ENCODE results near the gene MYL7.
"Not testable (repeated sequence)": the region's sequence is repeated elsewhere in the genome, so short reads cannot be mapped to it uniquely, and the experiment has no call there.

Gene MYL7, protein sequence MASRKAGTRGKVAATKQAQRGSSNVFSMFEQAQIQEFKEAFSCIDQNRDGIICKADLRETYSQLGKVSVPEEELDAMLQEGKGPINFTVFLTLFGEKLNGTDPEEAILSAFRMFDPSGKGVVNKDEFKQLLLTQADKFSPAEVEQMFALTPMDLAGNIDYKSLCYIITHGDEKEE

GRCh38 chr7:44141221-44141850, at the start of gene MYL7:
Gene MYL7 (minus strand): TSS chr7:44141332. CDS start chr7:44141305, 27 bp downstream.
- DNase-seq, result no peak

DNA sequence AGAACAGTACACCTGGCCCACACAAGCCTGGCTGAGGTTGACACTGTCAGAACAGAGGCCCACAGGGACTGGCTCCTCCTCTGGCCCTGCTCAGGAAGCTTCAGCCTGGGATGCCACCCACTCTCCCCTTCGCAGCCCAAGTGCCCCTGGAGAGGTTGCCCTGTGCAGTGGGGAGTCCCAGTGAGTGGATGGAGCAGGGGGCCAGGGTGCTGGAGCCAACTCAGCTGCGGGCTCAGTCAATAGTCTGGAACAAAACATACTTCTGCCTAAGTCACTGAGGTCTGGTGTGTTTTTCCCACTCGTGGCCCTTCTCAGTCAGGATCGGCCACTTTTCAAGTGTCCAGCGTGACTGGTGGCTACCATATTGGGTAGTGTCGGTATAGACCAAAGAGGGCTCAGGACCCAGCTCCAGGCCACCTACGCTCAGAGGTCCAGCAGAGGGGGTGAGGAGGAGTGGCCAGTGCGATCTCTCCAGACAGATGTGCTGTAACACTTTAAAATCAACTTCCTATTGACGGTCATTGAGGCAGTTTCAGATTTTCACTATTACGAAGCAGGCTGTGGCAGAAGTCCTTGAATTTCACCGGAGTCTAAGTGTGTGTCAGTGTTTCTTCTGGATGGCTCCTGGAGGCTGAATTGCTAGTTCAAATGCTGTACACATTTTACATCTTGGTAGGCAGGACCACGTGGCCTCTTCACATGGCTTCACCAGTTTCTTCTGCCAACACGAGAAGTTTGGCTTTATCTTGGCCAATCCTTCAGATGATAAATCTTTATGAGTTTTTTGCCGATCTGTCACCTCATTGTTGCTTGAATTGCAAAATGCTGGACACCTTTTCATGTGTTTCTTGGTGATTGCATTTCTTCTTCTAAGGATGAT, 49.1 kb upstream of the MYL7 start:
- DNase-seq, result no peak

GRCh38 chr7:44189286-44189992, 48.3 kb upstream of the MYL7 start, which contains the start of gene GCK:
Gene GCK (minus strand): TSS chr7:44189439. CDS start chr7:44188953, 486 bp downstream.
- DNase-seq, result no peak

DNA sequence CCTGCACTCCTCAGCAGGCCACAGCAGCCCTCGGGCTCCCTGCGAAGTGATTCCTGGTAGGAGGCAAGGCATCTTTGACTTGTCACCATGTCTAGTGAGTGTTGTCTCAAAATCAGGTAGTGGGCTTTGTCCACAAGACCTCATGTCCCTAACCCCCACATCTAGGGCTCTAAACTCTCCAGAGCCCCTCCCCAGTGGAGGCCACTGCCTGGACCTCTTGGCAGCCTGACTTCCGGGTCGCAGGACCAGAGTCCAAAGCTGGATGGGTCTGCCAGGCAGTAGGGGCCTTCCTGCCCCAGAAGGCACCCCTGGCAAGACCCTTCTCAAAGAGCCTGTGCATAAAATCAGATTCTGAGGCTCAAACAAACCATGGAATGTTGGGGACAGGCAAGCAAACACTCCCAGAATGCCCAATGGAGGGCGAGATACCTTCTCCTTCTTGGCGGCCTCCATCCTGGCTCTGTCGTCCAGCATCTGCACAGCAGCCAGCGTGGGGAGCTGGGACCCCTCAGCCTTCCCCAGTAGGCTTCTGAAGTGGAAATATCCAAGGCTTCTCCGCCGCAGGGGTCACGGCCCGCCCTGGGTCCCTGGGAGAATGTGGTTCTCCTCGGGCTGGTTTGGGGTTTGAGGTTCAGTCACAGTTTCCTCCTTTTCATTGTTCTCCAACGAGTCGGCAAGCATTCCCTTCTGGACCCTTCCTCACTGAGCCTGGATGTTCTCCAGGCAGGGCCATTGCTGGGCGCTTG, 47.5 kb upstream of the MYL7 start:
- DNase-seq, result no peak

DNA sequence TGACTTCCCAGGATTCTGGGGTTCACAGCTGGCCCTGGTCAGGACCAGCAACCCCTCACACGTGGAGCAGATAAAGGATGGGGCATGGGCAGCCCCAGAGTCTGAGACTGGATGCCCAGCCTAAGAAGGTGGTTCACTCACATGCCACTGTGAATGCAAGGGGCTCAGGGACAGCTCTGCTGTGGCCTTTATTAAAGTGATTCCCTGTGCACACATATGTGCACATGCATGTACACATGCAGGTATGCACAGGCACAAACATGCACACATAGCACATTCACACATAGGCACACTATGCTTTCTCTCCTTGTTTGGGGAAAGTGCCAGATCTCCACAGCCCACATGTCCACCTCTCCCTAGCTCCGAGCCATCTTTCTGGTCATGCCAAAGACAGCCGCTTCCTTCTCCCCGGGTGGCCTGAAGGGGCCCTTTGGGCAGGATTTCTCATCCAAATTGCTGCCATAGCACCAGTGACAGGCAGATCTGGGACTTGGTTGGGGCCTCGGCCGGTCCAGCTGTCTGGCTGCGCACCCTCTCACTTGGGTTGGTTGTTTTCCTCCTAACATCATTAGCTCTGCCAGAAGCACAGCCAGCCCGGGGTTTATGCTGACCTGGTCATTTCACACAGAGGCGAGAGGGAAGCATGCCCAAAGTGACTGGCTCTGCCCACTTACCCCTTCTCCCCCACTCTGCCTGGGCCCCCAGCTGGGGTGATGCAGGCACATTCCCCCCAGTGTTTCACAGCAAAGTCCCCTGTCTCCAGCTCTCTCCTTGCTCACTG, 46.7 kb upstream of the MYL7 start:
- DNase-seq, result no peak

DNA sequence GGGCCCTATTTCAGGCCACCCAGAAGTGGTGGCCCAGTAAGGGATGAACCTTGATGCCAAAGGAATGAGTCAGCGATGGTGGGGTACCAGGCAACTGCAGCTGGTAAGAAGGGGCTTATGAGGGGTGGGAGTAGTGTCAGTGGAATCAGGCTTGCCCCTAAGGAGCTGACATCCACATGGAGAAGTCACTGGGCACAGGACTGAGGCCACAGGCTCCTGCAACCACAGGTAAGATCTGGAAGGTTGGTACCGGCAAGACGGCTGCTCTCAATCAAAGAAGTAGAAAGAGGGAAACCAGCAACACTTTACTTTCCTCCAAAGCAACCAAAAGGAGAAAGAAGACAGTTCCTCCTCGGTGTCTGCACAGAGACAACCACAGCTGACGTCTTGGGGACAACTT, 45.6 kb upstream of the MYL7 start:
- no peak for DNase-seq

DNA sequence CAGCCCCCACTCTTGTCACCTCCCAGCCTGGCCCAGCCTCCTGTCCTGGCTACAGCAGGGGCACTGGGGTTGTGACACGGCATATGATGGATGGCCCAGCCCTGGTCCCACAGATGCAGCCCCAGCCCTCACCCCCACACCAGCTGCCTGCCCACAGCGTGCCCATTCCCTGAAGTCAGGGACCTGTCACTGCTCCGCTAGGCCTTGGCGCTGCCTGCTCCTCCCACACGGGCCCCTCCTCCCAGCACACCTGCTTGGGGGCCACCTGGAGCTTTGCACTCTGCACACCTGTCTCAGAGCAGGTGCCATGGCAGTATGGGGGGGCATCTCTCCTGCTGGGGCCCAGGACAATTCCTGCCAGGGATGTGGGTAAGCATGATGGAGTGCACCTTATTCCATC, 44.6 kb upstream of the MYL7 start:
- no peak for DNase-seq

DNA sequence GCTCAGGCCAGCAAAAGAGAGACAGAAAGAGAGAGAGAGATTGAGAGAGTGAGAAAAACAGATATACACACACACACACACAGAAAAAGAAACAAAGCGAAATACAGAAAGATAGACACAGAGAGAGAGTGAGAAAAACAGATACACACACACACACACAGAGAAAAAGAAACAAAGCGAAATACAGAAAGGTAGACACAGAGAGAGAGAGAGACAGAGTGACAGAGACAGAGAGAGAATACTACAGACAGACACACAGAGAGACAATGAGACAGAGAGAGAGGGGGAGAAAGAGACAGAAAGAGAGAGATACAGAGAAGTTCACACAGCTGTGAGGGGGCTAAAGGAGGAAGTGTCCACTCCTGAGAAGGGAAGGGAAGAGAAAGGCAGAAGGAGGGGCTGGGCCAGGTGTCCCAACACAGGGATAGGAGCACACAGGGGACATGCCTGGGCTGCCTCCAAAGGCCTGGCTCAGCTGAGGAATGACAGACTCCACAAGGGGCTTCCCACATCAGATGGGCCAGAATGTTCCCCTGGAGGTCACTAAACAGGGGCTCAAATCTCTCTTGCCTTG, 43.8 kb upstream of the MYL7 start:
- DNase-seq, result no peak

DNA sequence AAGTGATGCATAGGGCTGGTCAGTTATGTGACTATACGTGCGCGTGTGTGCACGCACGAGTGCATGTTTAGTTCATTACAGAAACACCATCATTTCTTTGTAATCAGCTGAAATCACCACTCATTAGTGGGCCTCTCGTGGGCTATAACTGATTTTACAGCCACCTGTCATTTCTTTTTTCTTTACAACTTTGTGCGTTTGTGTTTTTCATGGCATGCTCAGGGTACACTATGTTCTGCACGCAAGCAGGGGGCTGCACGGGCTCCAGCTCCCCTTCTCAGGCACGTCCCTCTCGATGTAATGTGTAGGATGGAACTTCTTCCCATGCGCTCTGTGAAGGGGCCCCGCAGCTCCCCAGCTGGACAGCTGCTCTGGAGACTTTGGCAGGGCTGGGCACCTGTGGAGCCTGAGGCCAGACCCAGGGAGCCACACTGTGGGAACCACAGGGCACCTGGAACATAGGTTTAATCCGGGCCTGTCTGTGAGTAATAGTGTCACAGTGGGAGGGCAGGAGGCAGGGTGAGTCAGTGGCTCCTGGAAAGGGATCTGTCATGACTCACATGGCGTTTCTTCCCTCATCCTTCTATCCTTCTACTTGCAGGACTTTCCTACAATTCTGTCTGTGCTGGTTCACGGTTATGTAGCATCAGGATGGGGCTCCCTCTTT, 43.2 kb upstream of the MYL7 start:
- DNase-seq, result no peak

GRCh38 chr7:44183386-44183785, 42.3 kb upstream of the MYL7 start:
- DNase-seq, result no peak

- DNase-seq, result no peak
Measured at GRCh38 chr7:44182827-44183226, 41.7 kb upstream of the MYL7 start.

DNA sequence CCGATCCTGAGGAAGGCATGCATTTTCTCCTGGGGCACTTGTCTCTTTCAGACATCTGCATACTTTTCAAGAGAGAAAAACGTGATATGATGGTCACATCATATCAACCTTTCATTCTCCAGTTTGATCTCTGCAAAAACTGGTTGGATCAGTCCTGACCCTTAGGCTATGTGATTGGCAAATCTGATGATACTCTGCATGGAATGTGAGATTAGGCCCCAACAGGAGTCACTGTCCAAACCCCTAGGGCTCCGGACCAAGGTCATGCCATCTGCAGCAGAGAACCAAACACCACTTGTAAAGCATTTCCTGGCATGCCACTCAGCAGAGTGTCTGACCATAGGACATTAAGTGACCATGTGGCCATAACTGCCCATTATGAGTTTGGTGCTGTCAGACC, 39.5 kb upstream of the MYL7 start:
- no peak for DNase-seq

DNA sequence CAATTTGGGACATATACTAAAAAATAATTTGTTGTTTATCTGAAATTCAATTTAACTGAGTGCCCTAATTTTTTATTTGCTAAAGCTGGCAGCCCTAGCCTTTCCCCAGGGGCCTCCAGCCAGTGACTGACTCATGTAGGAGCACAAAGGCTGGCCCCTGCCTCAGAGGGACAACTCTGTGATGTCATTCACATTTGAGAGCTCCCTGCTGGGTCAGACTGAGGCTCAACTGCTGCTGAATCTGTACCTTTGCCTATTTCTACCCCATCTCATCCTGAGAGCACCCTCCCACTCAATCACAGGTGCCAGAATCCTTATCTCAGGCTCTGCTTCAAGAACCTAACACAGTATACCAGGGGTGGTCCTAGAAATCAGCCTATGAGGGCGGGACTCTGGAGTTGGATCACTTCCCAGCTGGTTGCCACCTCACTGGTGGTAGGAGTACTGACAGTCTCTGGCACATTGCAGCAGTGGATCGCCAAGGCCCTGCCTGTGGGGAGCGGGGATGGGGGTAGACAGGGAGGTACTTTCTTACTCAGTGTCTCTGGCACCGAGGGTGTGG, 36.5 kb upstream of the MYL7 start:
- DNase-seq, result peak; percentile 39 to 67

GRCh38 chr7:44176486-44176885, 35.4 kb upstream of the MYL7 start:
- DNase-seq, result no peak

DNA sequence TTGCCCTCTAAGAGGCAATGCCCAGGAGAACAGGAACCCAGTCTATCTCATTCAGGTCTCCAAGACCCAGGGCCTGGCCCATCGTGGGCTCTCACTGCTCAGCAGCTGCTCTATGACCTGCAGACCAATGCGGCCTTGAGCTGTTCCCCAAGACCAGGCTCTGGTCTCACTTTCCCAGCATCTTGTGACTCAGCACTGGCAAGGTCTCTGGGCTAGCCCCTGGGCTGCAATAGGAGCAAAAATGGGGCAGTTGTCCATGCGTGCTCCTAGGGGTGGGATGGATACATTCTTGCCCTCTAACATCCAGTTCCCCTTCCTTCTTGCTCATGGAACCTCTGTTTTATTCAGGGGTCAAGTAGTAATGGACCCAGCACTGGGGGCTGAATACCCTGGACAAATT, 34.6 kb upstream of the MYL7 start:
- DNase-seq, result no peak

DNA sequence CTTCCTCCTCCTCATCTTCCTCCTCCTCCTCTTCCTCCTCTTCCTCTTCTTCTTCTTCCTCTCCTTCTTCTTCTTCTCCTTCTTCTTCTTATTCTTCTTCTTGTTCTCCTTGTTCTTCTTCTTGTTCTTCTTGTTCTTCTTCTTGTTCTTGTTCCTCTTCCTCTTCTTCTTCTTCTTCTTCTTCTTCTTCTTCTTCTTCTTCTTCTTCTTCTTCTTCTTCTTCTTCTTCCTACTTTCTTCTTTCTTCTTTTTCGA, 33.5 kb upstream of the MYL7 start:
- not testable (repeated sequence) for DNase-seq

GRCh38 chr7:44173911-44174693, 33.0 kb upstream of the MYL7 start:
- no peak for DNase-seq

GRCh38 chr7:44172803-44173424, 31.8 kb upstream of the MYL7 start:
- no peak for DNase-seq

DNA sequence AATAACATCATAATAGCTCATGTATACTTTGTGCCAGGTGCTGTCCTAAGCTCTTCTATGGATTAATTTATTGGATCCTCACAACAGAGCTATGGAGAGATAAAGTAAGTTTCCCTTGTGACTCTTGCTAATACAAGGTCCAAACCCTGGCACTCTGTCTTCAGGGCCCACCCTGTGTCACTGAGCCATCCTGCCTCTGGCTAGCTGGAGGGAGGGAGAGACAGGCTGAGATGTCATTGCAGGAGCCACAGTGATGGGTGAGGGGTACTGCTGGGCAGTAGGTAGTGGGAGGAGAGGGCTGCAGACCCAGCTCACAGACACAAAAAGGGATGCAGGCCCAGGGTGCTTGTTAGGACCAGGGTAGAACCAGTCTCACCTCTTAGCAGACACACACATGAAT, 31.2 kb upstream of the MYL7 start:
- DNase-seq, result no peak
